IMR-90 (cell line): ENCODE results near the gene ZBTB4. TPM values are rescaled to one million over a fixed set of nuclear protein-coding genes. Genes with fewer than 3 reads are reported as not detected.
A peak's percentile ranks its signal among the peaks of the same experiment; 100 is the strongest.

ENCODE experiments used
- ATAC-seq: fragments of 200-7000 bp; cut with Tn5 transposase; 2 replicates; pipeline ENCODE4 v1.9.1; 2020; ENCODE audit warnings: low read depth, mild to moderate bottlenecking, moderate library complexity
- BruUV-seq: library from RNA; stranded (reverse); fragments of 400-500 nt; replicated peaks from 2 replicates; lab custom pipeline; 2021; lab: Mats Ljungman, UMichigan
- CTCF ChIA-PET: fragments of 300-600 bp; formaldehyde crosslinking; extraction: SDS; loops from one replicate; lab custom pipeline; 2021; ENCODE audit warnings: antibody characterized with exemption; lab: Yijun Ruan, JAX
- POLR2A ChIA-PET: fragments of 300-600 bp; sonication (Branson Sonifier 250); formaldehyde crosslinking; loops from one replicate; lab custom pipeline; 2022; ENCODE audit warnings: antibody characterized with exemption; ENCODE audit not compliant: unreplicated experiment; lab: Charles Lee
- DNase-seq: peaks from one replicate; pipeline ENCODE4 v3.0.0; 2013
- H2AFZ ChIP-seq: replicated peaks from 2 replicates; pipeline ENCODE3; 2013; ENCODE audit warnings: low read length, mild to moderate bottlenecking; ENCODE audit not compliant: poor library complexity
- H2AK5ac ChIP-seq: 2 replicates; pipeline ENCODE4 v1.6.1; 2013; ENCODE audit warnings: low read depth, low read length, inconsistent platforms
- H2AK9ac ChIP-seq: replicated peaks from 2 replicates; pipeline ENCODE3; 2013; ENCODE audit warnings: mild to moderate bottlenecking, low read depth, low read length, moderate library complexity; ENCODE audit not compliant: poor library complexity
- H2BK120ac ChIP-seq: 2 replicates; pipeline ENCODE4 v1.6.1; 2013; ENCODE audit warnings: low read depth, low read length, inconsistent platforms
- H2BK15ac ChIP-seq: 3 replicates; pipeline ENCODE4 v1.6.1; 2013; ENCODE audit warnings: low read depth, low read length, inconsistent platforms
- H2BK20ac ChIP-seq: 2 replicates; pipeline ENCODE4 v1.6.1; 2013; ENCODE audit warnings: low read depth, mild to moderate bottlenecking, inconsistent platforms, low read length, moderate library complexity
- H2BK5ac ChIP-seq: 2 replicates; pipeline ENCODE4 v1.6.1; 2013; ENCODE audit warnings: mild to moderate bottlenecking, low read depth, low read length, inconsistent platforms; ENCODE audit not compliant: poor library complexity, severe bottlenecking
- H3K14ac ChIP-seq: replicated peaks from 2 replicates; pipeline ENCODE4 v1.6.1; 2013; ENCODE audit warnings: low read depth, low read length, inconsistent platforms
- H3K18ac ChIP-seq: 2 replicates; pipeline ENCODE4 v1.6.1; 2013; ENCODE audit warnings: low read depth, low read length, control low read depth
- H3K23ac ChIP-seq: 2 replicates; pipeline ENCODE4 v1.6.1; 2013; ENCODE audit warnings: low read depth, low read length, inconsistent platforms
- H3K27ac ChIP-seq: 2 replicates; pipeline ENCODE4 v1.5.1; 2013; ENCODE audit warnings: mild to moderate bottlenecking, control low read depth, low read length; ENCODE audit not compliant: insufficient read depth
- H3K27me3 ChIP-seq: 2 replicates; pipeline ENCODE4 v1.6.1; 2013; ENCODE audit warnings: low read length; ENCODE audit not compliant: control insufficient read depth, insufficient read depth
- H3K36me3 ChIP-seq: 2 replicates; pipeline ENCODE4 v1.6.1; 2013; ENCODE audit warnings: low read length, mixed read lengths; ENCODE audit not compliant: control insufficient read depth, insufficient read depth
- H3K4ac ChIP-seq: 2 replicates; pipeline ENCODE4 v1.6.1; 2013; ENCODE audit warnings: low read depth, low read length, inconsistent platforms
- H3K4me1 ChIP-seq: 2 replicates; pipeline ENCODE4 v1.6.1; 2013; ENCODE audit warnings: low read length, mixed read lengths; ENCODE audit not compliant: control insufficient read depth, insufficient read depth
- H3K4me2 ChIP-seq: 2 replicates; pipeline ENCODE4 v1.6.1; 2013; ENCODE audit warnings: low read depth, mild to moderate bottlenecking, control low read depth, low read length, moderate library complexity
- H3K4me3 ChIP-seq: 2 replicates; pipeline ENCODE4 v1.5.1; 2013; ENCODE audit warnings: low read depth, mild to moderate bottlenecking, control low read depth, low read length, moderate library complexity; ENCODE audit not compliant: insufficient read depth
- H3K56ac ChIP-seq: 2 replicates; pipeline ENCODE4 v1.6.1; 2013; ENCODE audit warnings: low read length, inconsistent platforms; ENCODE audit not compliant: insufficient read depth; ENCODE audit errors: extremely low read depth
- H3K79me1 ChIP-seq, 2 experiments: 2 replicates each; pipeline ENCODE4 v1.6.1; 2013; ENCODE audit warnings: low read length in 2 of 2, inconsistent platforms in 1 of 2, low read depth in 1 of 2
- H3K9ac ChIP-seq: 2 replicates; pipeline ENCODE4 v1.6.1; 2013; ENCODE audit warnings: low read depth, low read length, control low read depth
- H3K9me1 ChIP-seq: 2 replicates; pipeline ENCODE4 v1.6.1; 2013; ENCODE audit warnings: low read length, inconsistent platforms; ENCODE audit not compliant: insufficient read depth
- H3K9me3 ChIP-seq: 2 replicates; pipeline ENCODE4 v1.6.1; 2013; ENCODE audit warnings: low read length; ENCODE audit not compliant: control insufficient read depth, insufficient read depth
- H4K20me1 ChIP-seq: 2 replicates; pipeline ENCODE4 v1.6.1; 2013; ENCODE audit warnings: low read length, inconsistent platforms; ENCODE audit not compliant: insufficient read depth
- H4K5ac ChIP-seq: 2 replicates; pipeline ENCODE4 v1.6.1; 2013; ENCODE audit warnings: mild to moderate bottlenecking, low read depth, low read length, control low read depth
- H4K8ac ChIP-seq, 2 experiments: 2 replicates each; pipeline ENCODE4 v1.6.1; 2013; ENCODE audit warnings: low read depth in 2 of 2, low read length in 2 of 2, control low read depth in 1 of 2, inconsistent platforms in 1 of 2
- H4K91ac ChIP-seq: 2 replicates; pipeline ENCODE4 v1.6.1; 2013; ENCODE audit warnings: low read depth, low read length, inconsistent platforms; ENCODE audit not compliant: insufficient read depth
- CEBPB ChIP-seq: IDR thresholded peaks from 2 replicates; pipeline ENCODE4 v1.6.1; 2012; ENCODE audit warnings: low read depth, low read length, improper control_type of control experiment
- CHD1 ChIP-seq: IDR thresholded peaks from 2 replicates; pipeline ENCODE4 v1.6.1; 2012; ENCODE audit warnings: low read depth, low read length, improper control_type of control experiment
- MAFK ChIP-seq: IDR thresholded peaks from 2 replicates; pipeline ENCODE4 v1.6.1; 2012; ENCODE audit warnings: low read depth, low read length, improper control_type of control experiment
- MXI1 ChIP-seq: IDR thresholded peaks from 2 replicates; pipeline ENCODE4 v1.6.1; 2012; ENCODE audit warnings: low read depth, mild to moderate bottlenecking, low read length, moderate library complexity, borderline replicate concordance
- POLR2A ChIP-seq: IDR thresholded peaks from 2 replicates; pipeline ENCODE4 v1.6.1; 2012; ENCODE audit warnings: mild to moderate bottlenecking, low read depth, low read length
- WGBS, 2 experiments: methylation state at CpG; one replicate each; pipeline versions ENCODE4 v1.1.5 to v1.1.7; 2013; ENCODE audit warnings: missing lambda C conversion rate in 2 of 2; ENCODE audit not compliant: insufficient read length in 1 of 2; ENCODE audit errors: extremely low coverage in 2 of 2; 5-methylcytosine and 5-hydroxymethylcytosine counted together
- dilution Hi-C: fragments of 300-500 bp; cut with HindIII; formaldehyde crosslinking; loops from one replicate; pipeline ENCODE4 v1.14.3; 2018; ENCODE audit warnings: low sequenced_read_pairs; ENCODE audit not compliant: unreplicated experiment
- in situ Hi-C: fragments of 300-500 bp; cut with MboI; formaldehyde crosslinking; loops from 3 replicates; pipeline ENCODE4 v1.14.3; 2019; ENCODE audit warnings: low sequenced_read_pairs, inconsistent platforms, mixed read lengths
- intact Hi-C: fragments of 100-400 bp; cut with micrococcal nuclease; formaldehyde crosslinking; loops from 2 replicates; pipeline ENCODE4 v1.10.0; 2022
- polyA plus RNA-seq, 3 experiments: library from polyadenylated mRNA; depleted of rRNA; stranded (reverse); fragments of >200 nt; gene quantifications; 2 replicates each; pipeline ENCODE4 v1.2.3, GENCODE V29; 2012; ENCODE audit warnings: low replicate concordance in 1 of 3
- total RNA-seq: library from RNA; depleted of rRNA; stranded (reverse); fragments of >200 nt; gene quantifications from 2 replicates; pipeline ENCODE4 v1.2.3, GENCODE V29; 2012
- TF ChIP-seq, protein P1 (sequence below): fragments of 150-350 bp; IDR thresholded peaks from 2 replicates; pipeline ENCODE4 v1.6.1; 2016; ENCODE audit warnings: low read depth, mild to moderate bottlenecking, low read length, moderate library complexity, borderline replicate concordance

Gene ZBTB4
- total and polyA plus RNA-seq, 2 of the 4 experiments (the other 2 are of a cell fraction) = 6.3 to 20.3 TPM

- Histone ChIP-seq H3K4me2 (peak overlapping the region; percentile 85), H2BK15ac (0 out of 3 replicates have a peak overlapping the region, but pooled peaks have one; percentile 16), H3K9me1 (peaks cover 27% of the 10 kb centered on the region), H4K20me1 (peaks cover 64% of the 10 kb centered on the region), H3K79me1 (peaks cover 5 to 67% of the 10 kb centered on the region in 2 experiments; a peak in 3 of 4 replicates), H2BK120ac (peak overlapping the region; percentile 60; the same call in 1 of the 2 replicates), H2AK5ac (peak overlapping the region; percentile 89), H3K27ac (peak overlapping the region; percentile 91), H3K9me3 (no peaks in the 10 kb centered on the region), H3K4me1 (peaks cover 22% of the 10 kb centered on the region), H3K4ac (peak overlapping the region; percentile 93), H2BK5ac (peak overlapping the region; percentile 86), H3K9ac (peak overlapping the region; percentile 94), H3K14ac (peak overlapping the region; percentile 74), H3K36me3 (peaks cover 5% of the 10 kb centered on the region; the same call in 1 of the 2 replicates), H3K18ac (no peak overlapping the region), H2AK9ac (peak overlapping the region; percentile 98), H2AFZ (no peak overlapping the region), H3K56ac (peak overlapping the region; percentile 48; the same call in 1 of the 2 replicates), H4K8ac (peak overlapping the region; percentile 30 to 48; a peak in 1 of 4 replicates), H3K27me3 (no peaks in the 10 kb centered on the region), H3K4me3 (peak overlapping the region; percentile 76; the same call in 1 of the 2 replicates), H2BK20ac (no peak overlapping the region), H4K91ac (peak overlapping the region; percentile 94), H4K5ac (no peak overlapping the region), H3K23ac (peak overlapping the region; percentile 39; the same call in 1 of the 2 replicates)
- POLR2A ChIA-PET = no interaction called here
- in situ Hi-C loops = no loop called here
- BruUV-seq = no TSS peak
- TF ChIP-seq CEBPB = no peak
- TF ChIP-seq, protein P1, sequence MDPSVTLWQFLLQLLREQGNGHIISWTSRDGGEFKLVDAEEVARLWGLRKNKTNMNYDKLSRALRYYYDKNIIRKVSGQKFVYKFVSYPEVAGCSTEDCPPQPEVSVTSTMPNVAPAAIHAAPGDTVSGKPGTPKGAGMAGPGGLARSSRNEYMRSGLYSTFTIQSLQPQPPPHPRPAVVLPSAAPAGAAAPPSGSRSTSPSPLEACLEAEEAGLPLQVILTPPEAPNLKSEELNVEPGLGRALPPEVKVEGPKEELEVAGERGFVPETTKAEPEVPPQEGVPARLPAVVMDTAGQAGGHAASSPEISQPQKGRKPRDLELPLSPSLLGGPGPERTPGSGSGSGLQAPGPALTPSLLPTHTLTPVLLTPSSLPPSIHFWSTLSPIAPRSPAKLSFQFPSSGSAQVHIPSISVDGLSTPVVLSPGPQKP = no peak
- no peak for TF ChIP-seq MXI1
- no peak for TF ChIP-seq MAFK
- no peak for TF ChIP-seq POLR2A
- TF ChIP-seq CHD1 = no peak
- dilution Hi-C loops = no loop called here
- CTCF ChIA-PET = interaction anchor here (2.2 kb wide), 1 partner anchor 40 kb away, joined by 10 read pairs; no protein-coding TSS in a partner anchor
- intact Hi-C loops = loop anchor here (1.0 kb wide), 1 partner anchor 40 kb away; no protein-coding TSS in a partner anchor
- WGBS, 2 experiments = 93% methylated on average over 5 of the region's 5 CpGs; no CpG with 5 or more reads in 1 of the 2 experiments
- no peak for DNase-seq
- ATAC-seq = no peak
Measured at GRCh38 chr17:7476951-7477350, 2.5 kb downstream of the ZBTB4 start.
